Measurements from ENCODE around the gene BORCS5.
A peak's percentile ranks its signal among the peaks of the same experiment; 100 is the strongest.
"Not testable (repeated sequence)": the region's sequence is repeated elsewhere in the genome, so short reads cannot be mapped to it uniquely, and the experiment has no call there.

The BORCS5 gene

DNA sequence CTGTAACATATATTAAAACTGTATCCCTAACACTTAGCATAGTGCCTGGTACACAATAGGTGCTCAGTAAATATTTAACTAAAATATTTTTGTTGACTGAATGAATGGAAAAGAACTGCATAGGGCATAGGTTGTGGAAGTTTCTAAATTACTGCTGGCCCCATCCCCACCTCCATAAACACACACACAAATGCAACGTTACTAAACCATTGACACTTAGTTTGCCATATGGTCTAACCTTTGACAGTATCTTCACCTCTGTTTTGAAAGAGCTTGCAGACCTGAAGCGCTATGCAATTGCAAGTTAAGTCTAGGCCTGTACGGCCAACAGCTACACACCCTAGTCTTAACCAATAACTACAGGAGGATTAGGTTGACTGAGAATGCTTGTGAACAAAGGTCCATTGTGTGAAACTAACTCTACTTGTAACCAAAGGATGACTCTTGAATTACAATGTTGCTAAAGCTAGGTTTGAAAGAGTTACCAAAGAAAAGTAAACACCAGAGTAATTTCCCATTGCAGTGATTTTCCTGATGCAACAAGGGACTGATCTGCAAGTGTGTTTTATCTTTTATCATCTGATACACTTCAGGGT is 5.9 kb upstream of the BORCS5 start:
- TF ChIP-seq CTCF (conservative IDR thresholded peaks at IDR 0.05; ENCODE audit: low read depth, low read length), result no peak
- H3K36me3 ChIP-seq (ENCODE audit: insufficient read depth), result no peaks in the 10 kb centered on the region
- no peak overlapping the region for H3K4me2 ChIP-seq
- H2AFZ ChIP-seq (ENCODE audit: low read depth), result no peak overlapping the region
- H4K20me1 ChIP-seq (ENCODE audit: insufficient read depth), result no peaks in the 10 kb centered on the region
- H3K27me3 ChIP-seq (ENCODE audit: insufficient read depth, low read depth), result no peaks in the 10 kb centered on the region
- H3K4me1 ChIP-seq (ENCODE audit: low read depth, poor library complexity, severe bottlenecking), result no peaks in the 10 kb centered on the region
- H3K79me2 ChIP-seq (ENCODE audit: insufficient read depth, low read depth), result no peaks in the 10 kb centered on the region
- no peak overlapping the region for H3K9ac ChIP-seq
- no peak overlapping the region for H3K27ac ChIP-seq
- no peak overlapping the region for H3K4me3 ChIP-seq (IDR thresholded peaks at IDR 0.05; ENCODE audit: insufficient read depth, low read depth, low read length)

GRCh38 chr12:12351468-12352185 is 5.3 kb upstream of the BORCS5 start:
- not testable (repeated sequence) for H3K9ac ChIP-seq; H2AFZ ChIP-seq (ENCODE audit: low read depth); H3K4me1 ChIP-seq (ENCODE audit: low read depth, poor library complexity, severe bottlenecking)

GRCh38 chr12:12353276-12353675 is 3.6 kb upstream of the BORCS5 start:
- H3K4me2 ChIP-seq, result no peak overlapping the region
- no peak overlapping the region for H3K27ac ChIP-seq
- H3K79me2 ChIP-seq (ENCODE audit: insufficient read depth, low read depth), result peaks cover 8% of the 10 kb centered on the region
- no peak overlapping the region for H2AFZ ChIP-seq (ENCODE audit: low read depth)
- no peaks in the 10 kb centered on the region for H3K36me3 ChIP-seq (ENCODE audit: insufficient read depth)
- no peak overlapping the region for H3K4me3 ChIP-seq (IDR thresholded peaks at IDR 0.05; ENCODE audit: insufficient read depth, low read depth, low read length)
- H3K27me3 ChIP-seq (ENCODE audit: insufficient read depth, low read depth), result no peaks in the 10 kb centered on the region
- no peak for TF ChIP-seq CTCF (conservative IDR thresholded peaks at IDR 0.05; ENCODE audit: low read depth, low read length)
- H4K20me1 ChIP-seq (ENCODE audit: insufficient read depth), result no peaks in the 10 kb centered on the region
- H3K4me1 ChIP-seq (ENCODE audit: low read depth, poor library complexity, severe bottlenecking), result peaks cover 6% of the 10 kb centered on the region
- H3K9ac ChIP-seq, result no peak overlapping the region

More at GRCh38 chr12:12351468-12352185, 5.3 kb upstream of the BORCS5 start:
- not testable (repeated sequence) for H3K27me3 ChIP-seq (ENCODE audit: insufficient read depth, low read depth); H3K27ac ChIP-seq; H3K36me3 ChIP-seq (ENCODE audit: insufficient read depth); H3K79me2 ChIP-seq (ENCODE audit: insufficient read depth, low read depth); H3K4me2 ChIP-seq; H3K4me3 ChIP-seq (IDR thresholded peaks at IDR 0.05; ENCODE audit: insufficient read depth, low read depth, low read length); H4K20me1 ChIP-seq (ENCODE audit: insufficient read depth)

GRCh38 chr12:12353807-12354206 is 3.1 kb upstream of the BORCS5 start:
- Histone ChIP-seq H3K27ac (no peak overlapping the region), H3K36me3 (ENCODE audit: insufficient read depth) (no peaks in the 10 kb centered on the region), H3K79me2 (ENCODE audit: insufficient read depth, low read depth) (peaks cover 14% of the 10 kb centered on the region), H4K20me1 (ENCODE audit: insufficient read depth) (no peaks in the 10 kb centered on the region), H3K9ac (no peak overlapping the region), H3K4me3 (IDR thresholded peaks at IDR 0.05; ENCODE audit: insufficient read depth, low read depth, low read length) (no peak overlapping the region), H3K4me1 (ENCODE audit: low read depth, poor library complexity, severe bottlenecking) (peaks cover 10% of the 10 kb centered on the region), H3K4me2 (no peak overlapping the region), H3K27me3 (ENCODE audit: insufficient read depth, low read depth) (no peaks in the 10 kb centered on the region), H2AFZ (ENCODE audit: low read depth) (no peak overlapping the region)
- TF ChIP-seq CTCF (conservative IDR thresholded peaks at IDR 0.05; ENCODE audit: low read depth, low read length), result no peak

DNA sequence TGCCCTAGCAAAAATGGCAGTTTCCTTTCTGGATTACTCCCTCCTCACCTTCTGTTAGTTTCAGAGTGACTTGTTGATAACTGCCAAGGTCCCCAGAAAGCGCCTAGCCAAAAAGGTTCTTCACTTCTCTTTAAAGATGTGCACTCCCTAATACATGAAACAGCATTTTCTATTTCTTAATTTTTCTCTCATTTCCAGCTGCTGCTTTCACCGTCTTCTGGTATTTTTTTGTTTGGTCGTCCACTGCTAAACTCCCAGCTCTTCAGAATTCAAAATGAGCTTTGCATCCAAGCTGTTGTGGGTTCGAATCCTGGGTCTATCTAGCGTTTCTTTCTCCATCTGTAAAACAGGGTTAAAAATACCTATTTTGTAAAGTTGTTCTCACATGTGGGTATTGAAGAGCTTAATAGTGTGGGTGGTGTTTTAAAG is 397 bp upstream of the BORCS5 start:
- H2AFZ ChIP-seq (ENCODE audit: low read depth), result peak overlapping the region; percentile 72
- no peak for TF ChIP-seq CTCF (conservative IDR thresholded peaks at IDR 0.05; ENCODE audit: low read depth, low read length)
- peak overlapping the region; percentile 69 for H3K4me2 ChIP-seq
- peak overlapping the region; percentile 93; the same call in 1 of the 2 replicates for H3K27ac ChIP-seq
- H3K36me3 ChIP-seq (ENCODE audit: insufficient read depth), result no peaks in the 10 kb centered on the region
- peak overlapping the region; percentile 95; the same call in 1 of the 2 replicates for H3K9ac ChIP-seq
- H4K20me1 ChIP-seq (ENCODE audit: insufficient read depth), result no peaks in the 10 kb centered on the region
- peak overlapping the region; percentile 68 for H3K4me3 ChIP-seq (IDR thresholded peaks at IDR 0.05; ENCODE audit: insufficient read depth, low read depth, low read length)
- H3K79me2 ChIP-seq (ENCODE audit: insufficient read depth, low read depth), result peaks cover 37% of the 10 kb centered on the region
- H3K4me1 ChIP-seq (ENCODE audit: low read depth, poor library complexity, severe bottlenecking), result peaks cover 22% of the 10 kb centered on the region
- no peaks in the 10 kb centered on the region for H3K27me3 ChIP-seq (ENCODE audit: insufficient read depth, low read depth)
